Limb (tissue), 2 donors: ENCODE data around the gene SPTBN4.
"Not testable (repeated sequence)": the region's sequence is repeated elsewhere in the genome, so short reads cannot be mapped to it uniquely, and the experiment has no call there.

ENCODE experiments used
- DNase-seq, 2 donors: peaks; one replicate each; pipeline ENCODE4 v3.0.0-alpha.2; 2016; ENCODE audit errors: extremely low spot score in 2 of 2

The SPTBN4 gene

GRCh38 chr19:40614622-40615411, 148.0 kb downstream of the SPTBN4 start:
- DNase-seq, result peak; percentile 72 to 74

GRCh38 chr19:40616178-40616577, 149.4 kb downstream of the SPTBN4 start:
- no peak for DNase-seq

GRCh38 chr19:40616941-40617340, 150.1 kb downstream of the SPTBN4 start:
- no peak for DNase-seq

GRCh38 chr19:40617961-40618360, 151.2 kb downstream of the SPTBN4 start:
- no peak for DNase-seq

GRCh38 chr19:40619333-40620160, 152.7 kb downstream of the SPTBN4 start:
- no peak for DNase-seq

GRCh38 chr19:40620161-40620485, 153.3 kb downstream of the SPTBN4 start:
- no peak for DNase-seq

- no peak for DNase-seq
Observed at GRCh38 chr19:40621283-40621682, 154.5 kb downstream of the SPTBN4 start.

GRCh38 chr19:40621966-40622772, 155.4 kb downstream of the SPTBN4 start:
- DNase-seq, result no peak

GRCh38 chr19:40622773-40623075, 155.9 kb downstream of the SPTBN4 start:
- no peak for DNase-seq

GRCh38 chr19:40623403-40624251, 156.8 kb downstream of the SPTBN4 start:
- DNase-seq, result peak in 1 of 2 donors; percentile 68

- DNase-seq, result not testable (repeated sequence)
Observed at GRCh38 chr19:40624369-40625153, 157.8 kb downstream of the SPTBN4 start.

GRCh38 chr19:40625406-40626120, 158.8 kb downstream of the SPTBN4 start:
- no peak for DNase-seq
